Fibroblast of lung (primary cell): Measurements from ENCODE around the gene CAPZB.

Source experiments
- CTCF ChIP-seq, 2 donors: IDR thresholded peaks in 1 of 2; conservative IDR thresholded peaks in 1 of 2; 1 replicate in 1 of 2; 2 replicates in 1 of 2; pipeline ENCODE4 v1.5.1; 2011 to 2012; ENCODE audit warnings: low read length in 2 of 2, control low read depth in 1 of 2, inconsistent platforms in 1 of 2, low read depth in 1 of 2, mild to moderate bottlenecking in 1 of 2
- EZH2 ChIP-seq: IDR thresholded peaks from 2 replicates; pipeline ENCODE4 v1.5.1; 2012; ENCODE audit warnings: low read length, control low read depth, mild to moderate bottlenecking; ENCODE audit errors: missing control alignments

GRCh38 chr1:19485362-19486187, at the start of gene CAPZB:
- TF ChIP-seq EZH2 (no peak), CTCF (conservative IDR thresholded peaks at IDR 0.05 in 1 of 2, IDR thresholded peaks at IDR 0.05 in 1 of 2; ENCODE audit: low read depth in 1 of 2, low read length in 2 of 2) (no peak)
